Activated naive CD4-positive, alpha-beta T cell treated with anti-CD3 and anti-CD28 coated beads, Interleukin-2, amount 50 U/mL, for 72 hours (primary cell): ENCODE data around the gene IPPK. TPM values are rescaled to one million over a fixed set of nuclear protein-coding genes. Genes with fewer than 3 reads are reported as not detected.
A peak's percentile ranks its signal among the peaks of the same experiment; 100 is the strongest.

Experiments used
- ATAC-seq, 2 donors: fragments of 150-1000 bp; cut with Tn5 transposase; 2 replicates each; pipeline ENCODE4 v1.10.0; 2021; ENCODE audit warnings: mild to moderate bottlenecking in 2 of 2, moderate library complexity in 2 of 2
- DNase-seq, 2 donors: peaks; one replicate each; pipeline ENCODE4 v3.0.0; 2021 to 2022; ENCODE audit warnings: low spot score in 2 of 2
- H3K27ac Mint-ChIP-seq, 2 donors: one replicate each; pipeline ENCODE4 v1.8.0; 2022; ENCODE audit warnings: mild to moderate bottlenecking in 2 of 2, mixed read lengths in 2 of 2
- H3K36me3 Mint-ChIP-seq, 2 donors: one replicate each; pipeline ENCODE4 v1.8.0; 2022; ENCODE audit warnings: mixed read lengths in 2 of 2
- H3K9me3 Mint-ChIP-seq, 2 donors: one replicate each; pipeline ENCODE4 v1.8.0; 2022; ENCODE audit warnings: mixed read lengths in 2 of 2
- total RNA-seq, 2 donors: library from RNA; stranded (reverse); gene quantifications; one replicate each; pipeline ENCODE4 v1.2.3, GENCODE V29; 2022

The IPPK gene
- total RNA-seq, 2 donors from 2014 or later: 14.0 to 14.1 TPM

- Mint-ChIP-seq H3K36me3 (peaks cover 34 to 43% of the 10 kb centered on the region in 2 donors), H3K27ac (peak overlapping the region in 1 of 2 donors; percentile 75), H3K9me3 (peaks cover 0 to 4% of the 10 kb centered on the region in 2 donors)
- no peak for ATAC-seq
- peak in 1 of 2 donors; percentile 20 for DNase-seq
Measured at GRCh38 chr9:92650839-92651621, 18.9 kb downstream of the IPPK start.

DNA sequence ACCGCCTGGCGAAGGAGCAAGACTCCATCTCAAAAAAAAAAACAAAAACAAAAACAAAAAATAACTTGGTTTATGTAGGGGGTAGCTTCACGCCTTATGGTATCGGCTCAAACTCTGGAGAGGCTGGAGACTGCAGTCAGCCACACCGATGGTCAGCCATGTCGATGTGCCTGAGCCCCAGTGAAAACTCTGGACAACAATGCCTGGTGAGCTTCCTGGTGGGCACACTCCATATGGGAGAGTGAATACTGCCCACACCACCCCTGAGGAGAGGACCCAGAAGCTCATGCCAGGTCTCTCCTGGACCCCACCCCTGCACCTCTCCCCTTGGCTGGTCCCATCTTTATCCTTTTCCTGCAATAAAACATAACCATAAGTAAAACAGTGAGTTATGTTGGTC is 19.6 kb downstream of the IPPK start:
- H3K27ac Mint-ChIP-seq: no peak overlapping the region
- peaks cover 0 to 5% of the 10 kb centered on the region in 2 donors for H3K9me3 Mint-ChIP-seq
- H3K36me3 Mint-ChIP-seq: peaks cover 41 to 50% of the 10 kb centered on the region in 2 donors
- DNase-seq: peak in 1 of 2 donors; percentile 2
- no peak for ATAC-seq

DNA sequence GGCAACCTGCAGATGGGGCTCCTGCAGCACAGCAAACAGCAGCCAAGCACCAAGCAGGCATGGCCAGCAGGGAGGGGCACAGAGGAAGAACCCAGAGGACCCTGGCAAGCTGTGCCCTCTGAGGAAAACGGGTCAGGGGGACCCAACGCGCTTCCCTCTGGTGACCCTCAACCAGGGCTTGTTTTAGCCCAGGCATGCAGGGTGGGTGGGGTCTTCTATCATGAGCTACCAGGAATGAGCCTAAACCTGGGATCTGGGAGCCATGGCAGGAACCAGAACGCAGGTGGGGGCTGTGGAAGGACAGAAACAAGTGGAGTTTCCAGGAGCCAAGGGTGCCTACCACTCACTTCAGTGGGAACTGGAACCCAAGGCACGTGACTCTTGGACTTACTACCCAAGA is 20.9 kb downstream of the IPPK start:
- H3K36me3 Mint-ChIP-seq: peaks cover 52 to 59% of the 10 kb centered on the region in 2 donors
- DNase-seq (peak in 1 of 2 donors; percentile 39), ATAC-seq (no peak)
- H3K27ac Mint-ChIP-seq: no peak overlapping the region
- H3K9me3 Mint-ChIP-seq: peaks cover 0 to 5% of the 10 kb centered on the region in 2 donors

GRCh38 chr9:92648474-92648971 is 21.4 kb downstream of the IPPK start:
- H3K36me3 Mint-ChIP-seq: peaks cover 52 to 59% of the 10 kb centered on the region in 2 donors

DNA sequence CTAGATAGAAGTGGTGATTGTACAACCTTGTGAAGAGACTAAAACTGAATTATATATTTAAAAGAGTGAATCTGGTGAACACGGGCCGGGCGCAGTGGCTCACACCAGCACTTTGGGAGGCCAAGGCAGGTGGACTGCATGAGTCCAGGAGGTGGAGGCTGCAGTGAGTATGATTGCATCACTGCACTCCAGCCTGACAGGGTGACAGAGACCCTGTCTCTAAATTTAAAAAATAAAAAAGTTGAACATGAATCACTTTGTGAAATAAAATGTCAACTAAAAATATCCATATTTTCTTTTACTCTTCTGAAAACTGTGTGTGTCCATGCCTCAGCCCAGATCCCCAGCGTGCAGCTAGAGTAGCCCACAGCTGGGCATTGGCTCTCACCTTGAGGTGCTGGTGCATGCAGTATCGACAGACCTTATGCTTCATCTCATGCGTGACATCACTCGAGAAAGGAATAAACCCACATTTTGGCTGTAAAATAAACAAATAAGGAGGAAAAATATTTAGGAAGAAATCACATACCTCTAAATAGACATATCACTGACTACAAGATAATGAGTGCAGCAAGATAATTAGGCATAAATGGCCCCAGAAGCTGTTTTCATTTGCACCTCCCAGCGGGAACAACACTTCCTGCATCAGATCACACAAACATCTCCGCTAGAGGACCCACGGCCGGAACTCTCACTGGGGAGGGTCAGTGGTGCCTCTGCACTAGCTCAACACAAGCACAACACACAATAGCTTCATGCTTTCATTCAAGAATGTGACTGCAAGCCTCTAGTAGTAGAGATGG is 22.1 kb downstream of the IPPK start:
- peak overlapping the region in 1 of 2 donors; percentile 3 for H3K27ac Mint-ChIP-seq
- ATAC-seq: no peak
- peaks cover 52 to 59% of the 10 kb centered on the region in 2 donors for H3K36me3 Mint-ChIP-seq
- H3K9me3 Mint-ChIP-seq: peaks cover 0 to 5% of the 10 kb centered on the region in 2 donors
- peak in 1 of 2 donors; percentile 28 for DNase-seq

More at GRCh38 chr9:92648474-92648971, 21.4 kb downstream of the IPPK start:
- ATAC-seq (no peak), DNase-seq (peak in 1 of 2 donors; percentile 21)
- peaks cover 0 to 5% of the 10 kb centered on the region in 2 donors for H3K9me3 Mint-ChIP-seq
- no peak overlapping the region for H3K27ac Mint-ChIP-seq

DNA sequence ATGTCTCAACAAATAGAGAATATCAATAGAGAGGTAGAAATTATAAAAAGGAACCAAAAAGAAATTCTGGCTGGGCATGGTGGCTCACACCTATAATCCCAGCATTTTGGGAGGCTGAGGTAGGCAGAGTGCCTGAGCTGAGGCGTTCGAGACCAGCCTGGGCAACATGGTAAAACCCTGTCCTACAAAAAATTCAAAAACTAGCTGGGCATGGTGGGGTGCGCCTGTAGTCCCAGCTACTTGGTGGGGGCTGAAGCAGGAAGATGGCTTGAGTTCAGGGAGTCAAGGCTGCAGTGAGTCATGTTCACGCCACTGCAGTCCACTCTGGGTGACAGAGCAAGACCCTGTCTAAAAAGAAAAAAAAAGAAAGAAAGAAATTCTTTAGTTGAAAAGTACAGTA is 24.9 kb downstream of the IPPK start:
- no peak for ATAC-seq
- Mint-ChIP-seq H3K27ac (peak overlapping the region; percentile 27 to 33), H3K36me3 (peaks cover 48 to 51% of the 10 kb centered on the region in 2 donors), H3K9me3 (peaks cover 0 to 5% of the 10 kb centered on the region in 2 donors)
- DNase-seq: no peak

DNA sequence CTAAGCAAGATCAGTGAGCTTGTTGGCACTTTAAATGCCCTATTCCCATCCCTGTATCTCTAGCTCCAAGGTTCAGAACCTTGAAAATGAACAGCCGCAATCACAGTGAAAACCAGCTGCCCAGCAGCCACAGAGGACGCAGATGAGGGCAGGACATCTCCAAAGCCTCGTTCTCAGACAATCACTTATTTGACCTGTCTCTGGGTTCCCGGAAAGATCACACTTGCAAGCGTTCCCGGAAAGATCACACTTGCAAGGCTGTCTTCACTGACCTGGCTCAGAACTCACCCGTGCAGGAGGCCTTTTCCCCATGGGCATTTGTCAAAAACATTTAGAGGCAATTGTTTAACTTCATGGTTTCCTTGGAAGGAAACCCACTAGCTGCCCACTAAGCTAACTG is 25.7 kb downstream of the IPPK start:
- peaks cover 0 to 5% of the 10 kb centered on the region in 2 donors for H3K9me3 Mint-ChIP-seq
- H3K27ac Mint-ChIP-seq: peak overlapping the region in 1 of 2 donors; percentile 33
- ATAC-seq: no peak
- peaks cover 47 to 48% of the 10 kb centered on the region in 2 donors for H3K36me3 Mint-ChIP-seq
- DNase-seq: no peak

GRCh38 chr9:92642564-92642963 is 27.4 kb downstream of the IPPK start:
- Mint-ChIP-seq H3K9me3 (peaks cover 0 to 5% of the 10 kb centered on the region in 2 donors), H3K27ac (peak overlapping the region in 1 of 2 donors; percentile 65), H3K36me3 (peaks cover 31 to 32% of the 10 kb centered on the region in 2 donors)
- no peak for DNase-seq
- ATAC-seq: no peak

GRCh38 chr9:92642041-92642451 is 27.9 kb downstream of the IPPK start:
- no peak for ATAC-seq
- no peak for DNase-seq
- Mint-ChIP-seq H3K27ac (peak overlapping the region; percentile 45 to 88), H3K36me3 (peaks cover 26 to 28% of the 10 kb centered on the region in 2 donors), H3K9me3 (peaks cover 0 to 5% of the 10 kb centered on the region in 2 donors)

DNA sequence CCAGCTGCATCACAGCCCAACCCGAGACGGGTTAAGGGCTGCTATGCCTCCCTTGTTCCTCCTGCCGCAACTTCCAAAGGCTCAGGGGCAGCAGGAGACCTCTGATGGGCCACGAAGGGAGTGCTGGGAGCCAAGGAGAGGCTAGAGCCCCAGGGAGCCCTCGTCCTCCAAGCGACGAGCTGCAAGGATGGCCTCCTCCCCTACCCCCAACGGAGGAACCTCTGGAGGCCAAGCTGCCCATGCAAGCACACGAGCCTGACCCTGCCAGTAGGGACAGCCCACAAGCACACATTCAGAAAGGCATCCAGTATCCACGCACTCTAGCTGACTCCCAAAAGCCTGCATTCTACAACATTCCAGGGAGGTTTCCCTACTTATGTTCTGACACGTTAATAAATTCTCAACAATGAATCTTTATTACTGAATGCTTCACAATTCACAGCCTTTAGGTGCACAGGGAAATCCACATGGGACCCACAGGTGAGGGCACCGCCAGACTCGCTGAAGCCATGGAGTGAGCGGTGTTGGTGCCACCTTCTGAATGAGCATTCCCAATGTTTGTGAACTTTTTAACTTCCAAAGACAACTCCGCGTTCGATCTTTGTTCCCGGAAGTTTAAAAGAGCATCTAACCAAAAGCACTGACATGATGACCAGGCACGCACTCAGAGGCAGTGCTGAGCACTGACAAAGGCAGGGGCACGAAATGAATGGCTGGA is 28.7 kb downstream of the IPPK start:
- no peak for ATAC-seq
- Mint-ChIP-seq H3K36me3 (peaks cover 18 to 20% of the 10 kb centered on the region in 2 donors), H3K27ac (peak overlapping the region in 1 of 2 donors; percentile 45), H3K9me3 (peaks cover 0 to 3% of the 10 kb centered on the region in 2 donors)
- no peak for DNase-seq

DNA sequence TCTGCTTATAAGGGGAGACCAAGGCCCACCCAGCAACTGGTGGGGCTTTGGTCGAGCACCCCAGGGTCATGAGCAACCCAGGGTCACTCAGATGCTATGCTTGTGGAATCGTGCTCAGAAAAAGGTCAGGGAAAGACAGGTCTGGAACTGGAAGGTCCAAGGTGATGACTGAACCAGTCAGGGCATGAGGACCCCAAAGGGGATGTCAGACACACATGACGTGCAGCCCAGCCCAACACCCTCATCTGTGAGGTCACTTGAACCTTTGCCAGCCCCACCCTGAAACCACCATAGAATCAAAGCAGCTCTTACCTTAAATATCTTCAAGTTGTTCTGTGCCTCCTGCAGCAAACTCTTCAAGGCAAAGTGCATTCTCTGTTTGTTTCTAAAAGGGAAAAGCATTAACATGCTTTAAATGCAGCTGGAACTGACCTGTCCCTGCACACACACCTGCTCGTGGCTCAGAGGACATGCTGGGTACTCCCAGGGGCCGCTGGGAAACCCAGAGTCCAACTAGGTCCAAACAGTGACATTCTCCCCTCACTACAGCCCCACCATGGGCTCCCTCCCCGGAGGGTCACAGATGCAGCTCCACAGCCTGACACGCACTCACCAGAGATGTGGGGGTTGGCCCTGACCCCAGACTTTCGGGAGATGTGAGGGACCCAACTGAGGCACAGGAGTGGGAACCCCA is 29.4 kb downstream of the IPPK start:
- DNase-seq (peak in 1 of 2 donors; percentile 11), ATAC-seq (no peak)
- Mint-ChIP-seq H3K36me3 (peaks cover 11 to 13% of the 10 kb centered on the region in 2 donors), H3K9me3 (no peaks in the 10 kb centered on the region), H3K27ac (no peak overlapping the region)

DNA sequence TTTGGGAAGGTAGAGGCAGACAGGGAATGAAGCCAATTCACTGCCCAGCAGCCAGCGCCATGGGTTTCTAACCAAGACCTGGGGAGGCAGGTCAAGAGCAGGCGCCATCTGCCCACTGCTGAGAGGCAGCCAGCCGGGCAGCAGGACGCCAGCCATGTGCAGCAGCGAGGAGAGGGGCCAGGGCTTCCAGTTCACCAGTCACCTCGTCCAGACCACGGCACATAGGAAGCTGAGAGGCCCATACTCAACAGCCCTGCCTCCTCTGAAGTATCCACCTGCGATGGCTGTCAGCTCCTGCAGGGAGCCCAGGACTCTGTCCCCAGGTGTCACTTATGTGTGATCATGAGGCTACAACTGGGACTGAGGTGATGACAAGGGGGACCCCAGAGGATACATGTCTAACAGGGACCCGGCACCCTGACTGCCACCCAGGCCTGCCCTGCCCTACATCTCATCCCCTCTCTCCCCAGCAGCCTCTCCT is 30.1 kb downstream of the IPPK start:
- Mint-ChIP-seq H3K27ac (no peak overlapping the region), H3K9me3 (no peaks in the 10 kb centered on the region), H3K36me3 (peaks cover 4 to 6% of the 10 kb centered on the region in 2 donors)
- ATAC-seq: no peak
- DNase-seq: peak in 1 of 2 donors; percentile 48

DNA sequence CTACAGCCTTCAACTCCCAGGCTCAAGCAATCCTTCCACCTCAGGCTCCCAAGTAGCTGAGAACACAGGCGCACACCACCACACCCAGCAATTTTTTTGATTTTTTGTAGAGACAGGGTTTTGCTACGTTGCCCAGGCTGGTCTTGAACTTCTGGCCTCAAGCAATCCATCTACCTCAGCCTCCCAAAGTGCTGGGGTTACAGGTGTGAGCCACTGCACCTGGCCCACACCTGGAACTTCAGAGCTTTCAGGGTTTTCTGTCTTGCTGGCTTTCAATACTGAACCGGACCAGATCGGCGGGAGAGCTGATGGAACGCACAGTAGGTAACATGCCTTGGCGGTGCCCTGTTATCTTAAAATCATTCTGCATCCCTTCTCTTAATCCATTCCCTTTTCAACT is 30.8 kb downstream of the IPPK start:
- Mint-ChIP-seq H3K36me3 (peaks cover 0 to 6% of the 10 kb centered on the region in 2 donors), H3K9me3 (no peaks in the 10 kb centered on the region), H3K27ac (peak overlapping the region in 1 of 2 donors; percentile 22)
- DNase-seq (peak in 1 of 2 donors; percentile 6), ATAC-seq (no peak)

DNA sequence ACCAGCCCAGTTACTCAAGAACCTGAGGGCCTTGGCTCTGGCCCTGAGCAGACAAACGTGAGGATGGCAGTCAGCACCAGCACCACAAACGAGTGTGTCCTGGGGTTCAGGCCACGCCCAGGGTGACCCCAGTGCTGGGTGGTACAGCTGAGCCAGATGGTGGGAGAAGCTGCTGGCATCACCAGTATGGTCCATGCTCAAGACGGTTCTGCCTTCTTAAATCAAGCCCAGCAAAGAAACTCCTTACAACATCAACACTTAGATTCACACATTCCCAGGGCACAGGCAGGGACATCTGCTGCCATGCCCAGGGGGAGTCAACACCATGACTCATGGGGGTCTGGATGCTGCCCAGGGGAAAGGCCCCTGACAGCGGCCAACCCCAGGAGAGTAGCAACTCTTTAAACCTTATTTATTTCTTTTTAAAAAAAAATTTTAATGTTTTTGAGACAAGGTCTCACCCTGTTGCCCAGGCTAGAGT is 31.3 kb downstream of the IPPK start:
- Mint-ChIP-seq H3K9me3 (no peaks in the 10 kb centered on the region), H3K27ac (peak overlapping the region in 1 of 2 donors; percentile 22), H3K36me3 (peaks cover 0 to 7% of the 10 kb centered on the region in 2 donors)
- DNase-seq: peak in 1 of 2 donors; percentile 14
- ATAC-seq: no peak

DNA sequence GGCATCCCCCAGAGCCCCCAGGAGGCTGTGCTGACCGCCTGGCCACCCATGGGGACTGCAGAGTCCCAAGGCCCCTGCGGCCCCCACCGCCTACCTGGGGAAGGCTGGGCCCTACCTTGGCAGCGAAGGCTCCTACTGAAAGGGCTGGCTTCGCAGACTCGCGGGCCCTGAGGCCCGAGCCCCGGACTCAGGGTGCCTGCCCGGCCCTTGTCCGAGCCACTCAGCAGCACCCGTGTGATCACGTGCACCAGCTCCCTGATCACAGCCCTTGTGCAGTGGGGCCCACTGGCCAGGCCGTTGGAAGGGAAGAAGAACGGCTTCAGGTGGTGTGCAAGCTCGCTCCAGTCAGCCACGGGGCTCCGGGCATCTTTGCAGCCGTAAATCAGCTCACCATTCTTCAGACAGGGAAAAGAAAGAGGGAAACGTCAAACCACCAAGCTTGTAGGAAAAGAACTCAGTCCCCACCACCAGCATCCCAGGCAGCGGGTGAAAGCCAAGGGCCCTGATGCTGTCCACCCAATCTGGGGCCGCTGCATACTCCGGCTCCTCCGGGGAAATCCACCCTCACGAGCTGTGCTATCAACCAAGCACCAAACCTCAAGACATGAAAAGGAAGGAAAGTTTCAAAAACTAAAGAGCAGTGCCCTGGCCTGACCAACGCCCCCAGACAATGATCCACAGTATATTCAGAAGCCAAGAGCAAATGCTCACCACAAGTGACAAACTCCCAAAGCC is 31.9 kb downstream of the IPPK start:
- H3K36me3 Mint-ChIP-seq: peaks cover 0 to 11% of the 10 kb centered on the region in 2 donors
- peak overlapping the region; percentile 63 to 91 for H3K27ac Mint-ChIP-seq
- DNase-seq: peak in 1 of 2 donors; percentile 44
- ATAC-seq: no peak
- no peaks in the 10 kb centered on the region for H3K9me3 Mint-ChIP-seq
